ACHN (cell line): ENCODE results near the gene EHBP1.

Source experiments
- DNase-seq: peaks from one replicate; pipeline ENCODE4 v3.0.0-alpha.2; 2015
- in situ Hi-C: cut with HindIII; loops from 2 replicates; pipeline ENCODE4 v1.10.0; 2017; ENCODE audit warnings: low sequenced_read_pairs, low pct_ligation_motif_present, low pct_unique_long_range_greater_than_20kb

Gene EHBP1

DNA sequence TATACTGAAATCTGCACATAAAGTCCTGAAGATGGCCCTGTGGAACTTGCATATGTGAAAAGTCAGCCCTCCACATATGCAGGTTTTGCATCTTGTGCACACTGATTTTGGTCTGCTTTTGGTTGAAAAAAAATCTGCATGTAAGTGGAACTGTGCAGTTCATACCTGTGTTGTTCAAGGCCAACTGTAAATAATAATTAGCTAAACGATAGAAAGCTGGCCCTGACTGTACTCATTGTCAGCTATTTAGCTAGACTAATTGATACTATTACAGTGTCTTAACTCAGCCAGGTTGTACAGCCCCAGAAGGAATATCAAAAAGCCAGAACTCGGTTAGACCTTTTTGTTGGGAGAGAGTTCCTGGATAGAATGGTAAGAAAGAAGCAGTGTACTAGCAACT, 54.5 kb downstream of the EHBP1 start:
- in situ Hi-C loops: loop anchor here (25.0 kb wide), 1 partner anchor 298 kb away; no protein-coding TSS in a partner anchor
- no peak for DNase-seq

DNA sequence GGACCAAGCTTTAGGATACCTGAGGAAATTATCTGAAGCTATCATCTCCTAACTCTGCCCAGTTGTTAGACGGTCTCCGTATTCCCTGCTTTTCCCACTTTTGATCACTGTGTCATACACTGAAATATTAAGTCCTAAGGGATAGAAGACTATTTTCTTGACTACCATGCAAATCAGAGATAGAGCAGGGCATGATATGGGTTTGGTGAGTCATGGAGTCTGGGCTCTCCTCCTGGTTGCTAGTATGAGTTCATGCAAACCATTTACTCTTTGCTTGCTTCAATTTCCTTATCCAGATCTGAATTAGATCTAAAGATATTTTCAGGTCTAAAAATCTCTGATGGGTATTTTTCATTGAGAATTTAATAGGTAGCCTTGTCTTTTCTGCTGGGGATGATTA, 55.0 kb downstream of the EHBP1 start:
- in situ Hi-C loops: loop anchor here (25.0 kb wide), 1 partner anchor 298 kb away; no protein-coding TSS in a partner anchor
- DNase-seq: peak; percentile 13

DNA sequence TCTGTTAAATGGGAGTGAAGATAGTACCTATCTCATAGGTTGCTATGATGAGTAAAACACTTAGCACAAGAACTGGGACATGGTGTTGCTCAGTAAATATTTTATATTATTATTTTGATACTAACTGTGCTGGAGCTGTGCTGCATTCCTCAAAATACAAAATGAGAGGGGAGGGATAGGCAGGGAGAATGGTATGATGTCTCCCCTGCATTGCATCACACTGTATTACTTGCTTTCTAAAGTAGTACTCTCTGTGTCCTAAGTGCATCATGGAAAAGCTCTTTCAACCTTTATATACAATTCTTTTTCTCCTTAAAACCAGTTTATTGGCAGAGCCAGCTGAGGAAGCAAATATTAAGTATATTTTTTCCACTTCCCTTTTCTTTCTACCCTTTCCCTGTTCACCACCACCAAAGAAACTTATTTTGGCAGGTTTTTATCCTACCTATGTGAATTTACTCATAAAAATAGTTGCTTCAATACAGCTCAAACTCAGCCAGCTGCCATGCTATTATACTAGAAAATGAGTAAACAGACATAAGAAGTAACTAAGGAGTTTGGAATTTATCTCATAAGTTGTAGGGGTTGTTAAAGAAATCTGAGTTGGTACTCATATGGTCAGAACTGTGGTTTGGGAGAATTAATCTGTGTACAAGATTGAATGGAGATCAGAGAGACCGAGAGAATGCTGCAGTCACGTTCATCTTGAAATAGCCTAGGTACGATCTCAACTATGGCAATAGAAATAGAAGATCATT, 60.3 kb downstream of the EHBP1 start:
- no peak for DNase-seq
- in situ Hi-C loops: loop anchor here (25.0 kb wide), 1 partner anchor 303 kb away; no protein-coding TSS in a partner anchor

DNA sequence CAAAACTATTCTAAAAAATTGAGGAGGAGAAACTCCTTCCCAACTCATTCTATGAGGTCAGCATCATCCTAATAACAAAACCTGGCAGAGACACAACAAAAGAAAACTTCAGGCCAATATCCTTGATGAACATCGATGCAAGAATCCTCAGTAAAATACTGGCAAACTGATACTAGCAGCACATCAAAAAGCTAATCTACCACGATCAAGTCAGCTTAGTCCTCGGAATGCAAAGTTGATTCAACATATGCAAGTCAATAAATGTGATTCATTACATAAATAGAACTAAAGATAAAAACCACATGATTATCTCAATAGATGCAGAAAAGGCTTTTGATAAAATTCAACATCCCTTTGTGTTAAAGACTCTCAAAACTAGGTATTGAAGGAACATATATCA, 63.1 kb downstream of the EHBP1 start:
- in situ Hi-C loops: loop anchor here (25.0 kb wide), 1 partner anchor 306 kb away; no protein-coding TSS in a partner anchor

DNA sequence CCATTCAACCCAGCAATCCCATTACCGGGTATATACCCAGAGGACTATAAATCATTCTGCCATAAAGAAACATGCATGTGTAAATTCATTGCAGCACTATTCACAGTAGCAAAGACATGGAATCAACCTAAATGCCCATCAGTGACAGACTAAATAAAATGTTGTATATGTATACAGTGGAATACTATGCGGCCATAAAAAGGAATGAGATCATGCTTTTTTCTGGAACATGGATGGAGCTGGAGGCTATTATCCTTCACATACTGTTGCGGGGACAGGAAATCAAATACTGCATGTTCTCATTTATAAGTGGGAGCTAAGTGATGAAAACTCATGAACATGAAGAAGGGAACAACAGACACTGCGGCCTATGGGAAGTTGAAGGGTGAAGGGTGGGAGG, 65.1 kb downstream of the EHBP1 start:
- DNase-seq: no peak
- in situ Hi-C loops: loop anchor here (25.0 kb wide), 1 partner anchor 308 kb away; no protein-coding TSS in a partner anchor

More for the DNA sequence above, 63.1 kb downstream of the EHBP1 start:
- no peak for DNase-seq

DNA sequence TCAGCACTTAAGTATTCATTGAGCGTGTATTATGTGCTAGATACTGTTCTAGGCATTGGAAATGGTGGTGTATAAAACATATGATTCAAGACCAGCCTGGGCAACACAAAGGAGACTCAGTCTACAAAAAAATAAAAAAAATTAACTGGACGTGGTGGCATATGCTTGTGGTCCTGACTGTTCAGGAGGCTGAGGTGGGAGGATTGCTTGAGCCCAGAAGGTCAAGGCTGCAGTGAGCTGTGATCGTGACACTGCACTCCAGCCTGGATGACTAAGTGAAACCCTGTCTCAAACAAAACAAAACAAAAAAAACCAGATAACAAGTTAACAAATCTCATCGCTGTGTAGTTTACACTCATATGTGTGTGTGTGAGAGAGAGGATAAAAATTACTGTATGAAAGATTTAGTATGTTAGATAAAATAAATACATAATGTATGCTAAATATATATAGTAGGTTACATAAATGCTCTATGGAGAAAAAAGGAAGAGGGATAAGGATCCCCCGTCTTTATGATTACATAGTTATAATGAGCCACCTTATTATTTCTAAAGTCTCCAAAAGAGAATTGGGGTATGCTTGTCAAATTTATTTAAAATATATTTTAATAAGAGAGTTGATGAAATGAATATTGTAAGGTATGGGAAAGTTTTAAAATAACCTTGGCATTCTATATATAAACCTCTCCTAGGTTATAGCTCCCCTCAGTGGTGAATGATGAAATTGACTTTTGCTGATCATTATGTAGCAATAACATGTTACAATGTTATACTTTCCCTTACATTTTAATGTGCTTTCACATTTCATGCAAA, 69.2 kb downstream of the EHBP1 start:
- in situ Hi-C loops: loop anchor here (25.0 kb wide), 1 partner anchor 312 kb away; no protein-coding TSS in a partner anchor
- DNase-seq: peak; percentile 67

DNA sequence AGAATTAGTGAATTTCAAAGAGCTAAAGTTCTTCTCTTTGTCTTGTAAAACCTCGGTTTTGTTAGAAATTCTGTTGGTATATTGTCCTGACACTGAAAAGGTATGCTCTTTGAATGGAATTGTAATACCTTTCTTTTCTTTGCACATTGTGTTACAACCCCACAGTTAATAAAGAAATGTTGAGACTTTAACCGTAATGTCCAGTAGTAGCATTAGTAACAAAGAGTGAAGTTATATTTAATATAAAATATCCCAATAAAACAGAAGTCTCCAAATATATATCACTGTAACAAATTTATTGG, 69.8 kb downstream of the EHBP1 start:
- in situ Hi-C loops: no loop called here
- DNase-seq: no peak

DNA sequence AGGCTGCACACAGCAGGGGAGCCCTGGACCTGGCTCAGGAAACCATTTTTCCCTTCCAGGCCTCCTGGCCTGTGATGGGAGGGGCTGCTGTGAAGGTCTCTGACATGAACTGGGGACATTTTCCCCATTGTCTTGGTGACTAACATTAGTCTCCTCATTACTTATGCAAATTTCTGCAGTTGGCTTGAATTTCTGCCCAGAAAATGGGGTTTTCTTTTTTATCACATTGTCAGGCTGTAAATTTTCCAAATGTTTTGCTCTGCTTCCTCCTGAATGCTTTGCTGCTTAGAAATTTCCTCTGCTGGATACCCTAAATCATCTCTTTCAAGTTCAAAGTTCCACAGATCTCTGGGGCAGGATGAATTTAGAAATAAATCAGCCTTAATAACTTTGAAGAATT, 78.2 kb downstream of the EHBP1 start:
- no peak for DNase-seq
- in situ Hi-C loops: no loop called here

DNA sequence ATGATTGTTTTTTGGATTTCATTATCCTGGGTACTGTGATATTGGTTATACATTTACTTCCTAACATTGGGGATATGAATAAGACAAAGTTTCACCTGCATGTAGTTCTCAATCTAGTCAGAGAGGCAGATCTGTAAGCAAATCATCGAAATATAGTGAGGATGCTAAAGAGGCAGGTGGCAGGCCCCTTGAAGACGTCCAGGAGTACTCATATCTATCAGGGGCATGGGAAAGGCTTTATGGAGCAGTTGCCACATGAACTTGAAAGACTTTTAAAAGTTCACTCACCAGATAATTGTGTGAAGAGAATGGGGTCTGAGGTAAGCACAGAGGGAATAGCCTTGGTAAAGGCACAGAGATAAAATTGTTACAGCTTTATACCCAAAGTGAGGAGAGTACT, 78.8 kb downstream of the EHBP1 start:
- in situ Hi-C loops: no loop called here
- no peak for DNase-seq

DNA sequence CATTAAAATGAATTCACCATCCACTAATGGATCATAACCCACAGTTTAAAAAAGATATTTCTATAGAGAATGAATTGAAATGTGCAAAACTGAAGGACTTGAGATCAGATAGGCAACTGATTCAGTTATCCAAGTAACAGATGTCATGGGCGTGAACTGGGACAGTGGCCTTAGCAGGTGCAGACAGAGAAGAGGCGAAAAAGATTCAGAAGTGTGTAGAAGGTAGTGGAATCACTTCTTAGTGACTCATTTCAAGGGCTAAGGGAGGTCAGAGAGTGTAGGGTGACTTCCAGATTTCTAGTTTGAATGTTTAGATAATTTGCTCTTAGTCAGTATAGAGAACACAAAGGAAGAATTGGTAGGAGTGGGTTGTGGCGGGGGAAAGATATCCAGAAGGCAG, 79.7 kb downstream of the EHBP1 start:
- no peak for DNase-seq
- in situ Hi-C loops: no loop called here

DNA sequence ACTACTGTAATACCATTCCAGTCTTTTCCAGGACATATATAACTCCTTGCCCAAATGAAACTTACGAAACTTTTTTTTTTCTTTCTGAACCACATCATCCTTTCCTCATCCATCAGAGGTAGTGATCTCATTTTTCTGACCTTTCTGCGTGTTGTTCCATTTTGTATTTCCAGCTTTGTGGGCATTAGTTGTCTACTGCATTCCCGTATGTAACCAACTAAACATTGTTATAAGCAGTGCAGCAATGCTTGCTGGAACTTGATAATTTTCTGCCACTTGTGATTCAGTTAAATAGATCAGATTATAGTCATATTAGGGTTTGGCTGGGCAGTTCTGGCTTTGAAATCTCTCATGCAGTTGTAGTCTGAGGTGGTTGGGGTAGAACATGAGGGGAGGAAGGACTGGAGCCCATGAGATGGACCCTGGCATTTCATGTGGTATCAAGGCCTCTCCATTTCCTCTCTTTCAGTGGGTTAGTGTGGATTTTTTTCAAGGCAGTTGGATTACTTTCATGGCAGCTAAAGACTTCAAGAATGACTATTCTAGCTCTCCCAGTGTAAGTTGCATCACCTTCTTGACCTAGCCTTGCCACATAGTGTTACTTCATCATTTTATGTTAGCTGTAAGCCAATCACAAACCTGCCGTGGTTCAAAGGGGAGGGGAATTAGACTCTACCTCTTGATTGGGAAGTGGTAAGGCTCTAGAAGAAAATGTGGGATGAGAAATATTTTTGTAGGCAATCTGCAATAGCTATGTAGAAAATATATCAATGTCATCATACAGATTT, 80.5 kb downstream of the EHBP1 start:
- in situ Hi-C loops: no loop called here
- no peak for DNase-seq

DNA sequence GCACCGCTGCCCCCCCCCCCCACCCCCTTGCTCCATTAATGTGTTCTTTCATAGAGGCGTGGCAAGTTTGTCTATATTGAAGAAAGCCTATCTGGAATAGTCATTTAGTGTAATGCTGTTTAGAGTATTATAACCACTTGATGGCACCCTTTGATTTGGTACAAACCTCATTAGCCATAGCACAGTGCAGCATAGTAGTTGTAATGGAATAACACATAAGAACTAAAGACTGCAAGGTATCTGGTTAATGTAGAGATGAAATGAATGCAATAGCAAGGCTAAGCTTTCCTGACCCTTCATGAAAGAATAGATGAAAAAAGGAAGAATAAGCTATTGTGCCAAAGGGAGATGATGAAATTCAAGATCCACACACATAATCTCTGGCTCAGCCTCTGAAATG, 81.9 kb downstream of the EHBP1 start:
- peak; percentile 68 for DNase-seq
- in situ Hi-C loops: no loop called here

DNA sequence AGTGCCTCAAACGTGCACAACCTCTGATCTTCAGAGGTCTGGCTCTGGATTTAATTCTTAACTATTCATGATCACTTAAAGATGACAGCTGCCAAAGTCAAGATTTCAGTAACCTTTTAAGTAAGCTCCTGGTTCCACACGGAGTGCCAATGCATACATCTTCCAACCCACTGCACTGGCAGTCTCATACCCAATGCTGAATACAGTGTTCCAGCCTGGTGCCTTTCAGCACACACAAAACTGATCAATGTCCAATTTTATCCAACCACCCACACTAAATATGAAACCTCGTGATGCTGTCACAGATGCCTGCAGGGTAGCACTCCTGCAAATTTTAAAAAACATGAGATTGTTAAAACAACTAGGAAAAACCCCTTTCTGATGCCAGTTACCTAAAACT, 84.0 kb downstream of the EHBP1 start:
- no peak for DNase-seq
- in situ Hi-C loops: no loop called here

DNA sequence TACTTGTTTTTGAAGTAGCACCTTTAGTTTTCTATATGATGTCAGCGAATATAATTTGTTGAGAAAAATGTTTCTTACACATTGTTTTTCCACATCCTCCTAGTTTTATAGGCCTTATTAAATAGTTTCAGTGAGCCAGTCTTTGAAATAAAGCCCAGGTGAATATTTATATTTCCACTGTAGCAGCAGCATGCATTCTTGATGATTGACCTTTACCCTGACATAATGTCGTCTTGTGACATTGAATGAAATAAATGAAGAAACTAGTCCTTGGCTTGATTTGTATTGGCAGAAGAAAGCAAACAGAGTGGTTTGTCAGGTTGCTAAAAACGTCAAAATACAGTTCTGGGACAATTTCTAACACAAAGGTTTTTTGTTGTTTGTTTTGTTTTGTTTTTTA, 84.4 kb downstream of the EHBP1 start:
- in situ Hi-C loops: no loop called here
- no peak for DNase-seq

DNA sequence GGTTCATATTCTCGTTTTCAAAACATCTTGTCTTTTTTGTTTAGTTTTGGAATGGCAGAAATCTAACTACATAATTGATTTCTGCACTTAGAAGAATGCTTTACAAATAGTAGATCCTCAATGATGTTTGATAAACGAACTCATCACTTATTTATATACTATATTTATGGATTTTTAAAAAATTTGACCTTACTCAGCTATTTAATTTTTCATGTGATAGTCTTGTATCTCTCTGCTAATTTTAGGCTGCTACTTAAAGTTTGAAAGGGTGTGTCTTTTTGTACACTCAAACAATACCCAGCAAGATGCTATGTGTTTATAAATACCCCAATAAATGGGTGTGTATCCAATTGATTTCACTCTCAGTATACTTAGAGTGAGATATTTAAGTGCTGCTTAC, 86.9 kb downstream of the EHBP1 start:
- DNase-seq: no peak
- in situ Hi-C loops: no loop called here

DNA sequence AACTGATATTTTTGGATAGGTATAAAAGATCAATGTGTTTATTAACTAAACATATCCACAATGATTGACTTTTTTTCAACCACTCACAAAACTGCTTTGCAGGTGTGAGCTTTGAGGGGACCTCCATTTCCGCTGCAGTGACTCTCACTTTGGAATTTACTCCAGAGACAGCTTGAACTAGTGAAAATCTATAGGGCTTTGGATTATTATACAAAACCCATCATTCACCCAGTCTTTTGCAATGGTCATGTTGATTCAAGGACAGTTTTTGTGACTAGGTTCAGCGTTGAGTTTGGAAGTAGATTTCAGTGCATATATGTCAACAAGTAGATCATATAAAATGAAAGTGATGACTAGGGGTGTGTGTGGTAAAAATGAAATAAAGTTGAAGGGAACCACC, 87.7 kb downstream of the EHBP1 start:
- in situ Hi-C loops: no loop called here
- no peak for DNase-seq

DNA sequence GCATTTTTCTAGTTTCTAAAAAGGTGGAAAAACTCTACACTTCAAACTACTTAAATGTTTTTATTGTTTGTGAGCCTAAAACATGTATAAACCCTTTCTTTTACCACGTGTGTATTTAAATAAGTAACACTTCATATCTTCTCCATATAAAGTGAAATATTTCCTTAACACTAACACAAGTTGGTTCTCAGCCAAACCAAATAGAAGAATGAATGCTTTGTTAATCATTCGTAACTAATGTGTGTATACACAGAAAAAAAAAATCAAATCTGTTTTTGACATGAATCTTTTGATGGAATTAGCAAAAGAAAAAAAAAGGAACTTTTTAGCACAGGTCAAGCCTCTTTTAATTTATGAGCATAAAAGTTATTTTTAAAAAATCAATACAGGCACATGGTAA, 89.3 kb downstream of the EHBP1 start:
- in situ Hi-C loops: no loop called here
- peak; percentile 70 for DNase-seq

DNA sequence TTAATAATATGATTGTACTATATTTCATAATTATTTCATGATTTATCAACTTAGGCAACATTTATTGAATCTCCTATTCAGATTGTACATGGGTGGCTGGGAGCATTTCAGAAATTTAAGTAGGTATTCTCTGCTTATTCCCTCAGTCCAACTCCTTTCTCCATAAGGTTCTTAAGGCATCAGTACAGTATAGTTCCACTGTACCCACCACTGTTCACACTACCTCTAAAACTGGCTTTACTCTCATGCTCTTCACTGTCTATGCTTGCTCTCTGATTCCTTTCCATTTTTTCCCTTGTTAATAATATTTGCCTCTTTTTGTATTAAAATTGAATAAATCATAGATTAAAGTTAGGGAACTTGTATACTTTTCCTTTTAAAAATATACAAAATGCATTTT, 89.8 kb downstream of the EHBP1 start:
- in situ Hi-C loops: no loop called here
- no peak for DNase-seq

DNA sequence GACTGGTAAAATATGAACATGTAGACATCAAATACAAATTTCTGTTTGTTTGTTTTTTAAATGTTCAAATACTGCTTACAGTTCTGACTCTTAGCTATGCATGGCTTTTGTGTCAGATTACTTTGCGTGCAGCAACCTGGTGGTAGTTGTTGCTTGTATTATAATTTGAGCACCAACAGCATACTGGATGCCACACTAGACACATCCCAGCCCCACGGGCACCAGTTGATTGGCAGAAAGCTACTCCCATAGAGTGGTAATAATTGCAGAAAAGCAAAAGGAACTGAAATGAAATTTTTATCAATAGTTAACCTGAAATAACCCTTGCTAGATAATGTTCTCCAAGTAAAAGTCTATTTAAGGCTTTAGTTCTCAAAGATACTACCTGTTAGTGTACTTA, 91.6 kb downstream of the EHBP1 start:
- DNase-seq: no peak
- in situ Hi-C loops: no loop called here
